Superior temporal gyrus (tissue), 1 donor: ENCODE measurements around the gene ADAMTS14.
"Not testable (repeated sequence)": the region's sequence is repeated elsewhere in the genome, so short reads cannot be mapped to it uniquely, and the experiment has no call there.

Experiments
- DNase-seq: peaks from one replicate; pipeline ENCODE4 v3.0.0-alpha.2; 2016; ENCODE audit errors: extremely low spot score

The ADAMTS14 gene

GRCh38 chr10:70750156-70750703, 77.9 kb downstream of the ADAMTS14 start:
- no peak for DNase-seq

- no peak for DNase-seq
Measured at GRCh38 chr10:70751356-70751755, 79.0 kb downstream of the ADAMTS14 start.

GRCh38 chr10:70751991-70752390, 79.7 kb downstream of the ADAMTS14 start:
- DNase-seq, result no peak

- no peak for DNase-seq
Measured at GRCh38 chr10:70752571-70752970, 80.3 kb downstream of the ADAMTS14 start.

GRCh38 chr10:70753026-70753663, 80.8 kb downstream of the ADAMTS14 start:
- no peak for DNase-seq

- DNase-seq, result no peak
Measured at GRCh38 chr10:70753841-70754621, 81.7 kb downstream of the ADAMTS14 start.

GRCh38 chr10:70756700-70757360, 84.5 kb downstream of the ADAMTS14 start:
- DNase-seq, result no peak

- DNase-seq, result no peak
Measured at GRCh38 chr10:70757856-70758255, 85.5 kb downstream of the ADAMTS14 start.

GRCh38 chr10:70758757-70759514, 86.6 kb downstream of the ADAMTS14 start:
- DNase-seq, result peak; percentile 96

- no peak for DNase-seq
Measured at GRCh38 chr10:70759781-70760180, 87.5 kb downstream of the ADAMTS14 start.

- no peak for DNase-seq
Measured at GRCh38 chr10:70760271-70760787, 88.0 kb downstream of the ADAMTS14 start.

- DNase-seq, result peak; percentile 44
Measured at GRCh38 chr10:70761031-70761601, 88.8 kb downstream of the ADAMTS14 start.

GRCh38 chr10:70761727-70762350, 89.5 kb downstream of the ADAMTS14 start:
- DNase-seq, result no peak

- no peak for DNase-seq
Measured at GRCh38 chr10:70762441-70763175, 90.3 kb downstream of the ADAMTS14 start.

GRCh38 chr10:70763567-70763966, 91.3 kb downstream of the ADAMTS14 start:
- DNase-seq, result no peak

GRCh38 chr10:70765794-70766594, 93.7 kb downstream of the ADAMTS14 start:
- no peak for DNase-seq

GRCh38 chr10:70768026-70768685, 95.8 kb downstream of the ADAMTS14 start:
- not testable (repeated sequence) for DNase-seq

GRCh38 chr10:70769121-70769520, 96.8 kb downstream of the ADAMTS14 start:
- DNase-seq, result no peak

- DNase-seq, result no peak
Measured at GRCh38 chr10:70770001-70770400, 97.7 kb downstream of the ADAMTS14 start.
